OCI-LY1 (cell line): ENCODE measurements around the gene STUM.

ENCODE experiments used
- CTCF ChIP-seq: fragments of 200-600 bp; sonication (generic), shearing (Covaris generic); IDR thresholded peaks from 2 replicates; pipeline ENCODE4 v1.5.1; 2017; ENCODE audit warnings: mild to moderate bottlenecking, antibody characterized with exemption, low read length, moderate library complexity, mixed read lengths
- EZH2 ChIP-seq: fragments of 200-600 bp; sonication (generic), shearing (Covaris generic); IDR thresholded peaks from 2 replicates; pipeline ENCODE4 v1.8.0; 2017; ENCODE audit warnings: borderline replicate concordance, mixed run types, mild to moderate bottlenecking, antibody characterized with exemption, low read length, moderate library complexity, mixed read lengths

DNA sequence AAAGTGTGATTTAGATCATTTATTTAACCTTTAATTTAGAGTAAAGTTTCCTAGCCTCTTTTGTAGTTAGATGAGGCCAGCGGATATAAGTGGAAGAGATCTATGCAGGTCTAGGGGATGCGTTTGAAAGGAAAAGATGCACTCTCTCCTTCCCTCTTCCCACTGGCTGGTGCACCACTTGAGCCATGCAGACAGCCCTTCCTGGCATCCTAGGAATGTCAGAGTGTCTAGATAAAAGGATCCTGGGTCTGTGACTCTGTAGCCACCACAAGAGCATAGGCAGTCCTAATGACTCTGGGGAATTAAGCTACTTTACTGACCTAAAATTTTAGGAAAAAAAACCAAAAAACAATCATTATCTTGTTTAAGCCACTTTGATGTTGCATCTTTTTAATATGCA, 16.0 kb upstream of the STUM start:
- TF ChIP-seq CTCF (no peak), EZH2 (no peak)
